ENCODE measurements around the gene FOXL2.

GRCh38 chr3:138911621-138912020 is 35.3 kb downstream of the FOXL2 start:
- TF ChIP-seq, protein P1, sequence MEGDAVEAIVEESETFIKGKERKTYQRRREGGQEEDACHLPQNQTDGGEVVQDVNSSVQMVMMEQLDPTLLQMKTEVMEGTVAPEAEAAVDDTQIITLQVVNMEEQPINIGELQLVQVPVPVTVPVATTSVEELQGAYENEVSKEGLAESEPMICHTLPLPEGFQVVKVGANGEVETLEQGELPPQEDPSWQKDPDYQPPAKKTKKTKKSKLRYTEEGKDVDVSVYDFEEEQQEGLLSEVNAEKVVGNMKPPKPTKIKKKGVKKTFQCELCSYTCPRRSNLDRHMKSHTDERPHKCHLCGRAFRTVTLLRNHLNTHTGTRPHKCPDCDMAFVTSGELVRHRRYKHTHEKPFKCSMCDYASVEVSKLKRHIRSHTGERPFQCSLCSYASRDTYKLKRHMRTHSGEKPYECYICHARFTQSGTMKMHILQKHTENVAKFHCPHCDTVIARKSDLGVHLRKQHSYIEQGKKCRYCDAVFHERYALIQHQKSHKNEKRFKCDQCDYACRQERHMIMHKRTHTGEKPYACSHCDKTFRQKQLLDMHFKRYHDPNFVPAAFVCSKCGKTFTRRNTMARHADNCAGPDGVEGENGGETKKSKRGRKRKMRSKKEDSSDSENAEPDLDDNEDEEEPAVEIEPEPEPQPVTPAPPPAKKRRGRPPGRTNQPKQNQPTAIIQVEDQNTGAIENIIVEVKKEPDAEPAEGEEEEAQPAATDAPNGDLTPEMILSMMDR (conservative IDR thresholded peaks at IDR 0.05; ENCODE audit: low read depth, low read length), result no peak
- no peak for TF ChIP-seq RFX5 (IDR thresholded peaks at IDR 0.05; ENCODE audit: low read depth, low read length)
- TF ChIP-seq POLR2A (IDR thresholded peaks at IDR 0.05; ENCODE audit: low read depth, low read length), result no peak
- TF ChIP-seq FOS (IDR thresholded peaks at IDR 0.05; ENCODE audit: low read depth, low read length), result no peak
- no peak for TF ChIP-seq MXI1 (IDR thresholded peaks at IDR 0.05; ENCODE audit: borderline replicate concordance, low read depth, low read length)
- no peak for TF ChIP-seq CEBPB (IDR thresholded peaks at IDR 0.05; ENCODE audit: low read depth, low read length)
- no peak for TF ChIP-seq MAZ (IDR thresholded peaks at IDR 0.05; ENCODE audit: borderline replicate concordance, low read depth, low read length)
- no peak for TF ChIP-seq BHLHE40 (IDR thresholded peaks at IDR 0.05; ENCODE audit: low read depth, low read length)
- no peak for TF ChIP-seq MAFK (IDR thresholded peaks at IDR 0.05; ENCODE audit: low read depth, low read length)
- no peak for TF ChIP-seq RAD21 (IDR thresholded peaks at IDR 0.05; ENCODE audit: low read length)
- TF ChIP-seq, protein P2, sequence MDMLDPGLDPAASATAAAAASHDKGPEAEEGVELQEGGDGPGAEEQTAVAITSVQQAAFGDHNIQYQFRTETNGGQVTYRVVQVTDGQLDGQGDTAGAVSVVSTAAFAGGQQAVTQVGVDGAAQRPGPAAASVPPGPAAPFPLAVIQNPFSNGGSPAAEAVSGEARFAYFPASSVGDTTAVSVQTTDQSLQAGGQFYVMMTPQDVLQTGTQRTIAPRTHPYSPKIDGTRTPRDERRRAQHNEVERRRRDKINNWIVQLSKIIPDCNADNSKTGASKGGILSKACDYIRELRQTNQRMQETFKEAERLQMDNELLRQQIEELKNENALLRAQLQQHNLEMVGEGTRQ (IDR thresholded peaks at IDR 0.05; ENCODE audit: low read depth, low read length), result no peak
